Tibial nerve (tissue), 4 donors: ENCODE data around the gene FAM228A. TPM values are rescaled to one million over a fixed set of nuclear protein-coding genes. Genes with fewer than 3 reads are reported as not detected.

Experiments used
- DNase-seq, 2 donors: peaks; one replicate each; pipeline ENCODE4 v3.0.0-alpha.2; 2019; ENCODE audit warnings: low spot score in 2 of 2
- H3K27ac ChIP-seq, 4 donors: fragments of 200-600 bp; sonication (generic) in 3 of 4; one replicate each; pipeline ENCODE4 v1.5.1; 2017 to 2019; ENCODE audit warnings: mild to moderate bottlenecking in 1 of 4
- H3K27me3 ChIP-seq, 2 donors: fragments of 200-600 bp; sonication (generic) in 1 of 2; one replicate each; pipeline versions ENCODE4 v1.5.1 to v1.6.0; 2017 to 2019
- H3K36me3 ChIP-seq, 3 donors: fragments of 200-600 bp; sonication (generic); one replicate each; pipeline ENCODE4 v1.5.1; 2018 to 2019
- H3K4me1 ChIP-seq, 4 donors: fragments of 200-600 bp; sonication (generic) in 3 of 4; one replicate each; pipeline ENCODE4 v1.5.1; 2017 to 2019
- H3K4me3 ChIP-seq, 4 donors: fragments of 200-600 bp; sonication (generic) in 3 of 4; one replicate each; pipeline ENCODE4 v1.5.1; 2017 to 2019; ENCODE audit warnings: mild to moderate bottlenecking in 1 of 4, moderate library complexity in 1 of 4
- H3K9me3 ChIP-seq, 4 donors: fragments of 200-600 bp; sonication (generic) in 3 of 4; one replicate each; pipeline ENCODE4 v1.5.1; 2017 to 2019
- CTCF ChIP-seq, 5 experiments: fragments of 200-600 bp in 3 of 5; fragments of 450-650 bp in 2 of 5; sonication (generic) in 3 of 5; IDR thresholded peaks; one replicate each; pipeline ENCODE4 v1.5.1; 2016 to 2019; ENCODE audit warnings: antibody characterized with exemption in 5 of 5, mild to moderate bottlenecking in 3 of 5, moderate library complexity in 2 of 5
- EP300 ChIP-seq, 2 donors: sonication (generic); formaldehyde crosslinking; IDR thresholded peaks; one replicate each; pipeline ENCODE4 v1.6.1; 2017; ENCODE audit warnings: antibody characterized with exemption in 2 of 2, mild to moderate bottlenecking in 1 of 2
- POLR2A ChIP-seq, 2 donors: fragments of 450-650 bp; IDR thresholded peaks; one replicate each; pipeline ENCODE4 v1.6.1; 2017; ENCODE audit warnings: antibody characterized with exemption in 2 of 2, mild to moderate bottlenecking in 2 of 2, moderate library complexity in 2 of 2
- WGBS, 2 donors: methylation state at CpG; one replicate each; pipeline ENCODE4 v1.1.5; 2018; 5-methylcytosine and 5-hydroxymethylcytosine counted together
- total RNA-seq, 4 donors: library from RNA; depleted of rRNA; stranded (reverse); fragments of >200 nt; gene quantifications; one replicate each; pipeline ENCODE4 v1.1.0, GENCODE V29; 2016

FAM228A gene
- total RNA-seq, 4 donors from 2014 or later: 0.90 to 5.0 (median 3.3) TPM

DNA sequence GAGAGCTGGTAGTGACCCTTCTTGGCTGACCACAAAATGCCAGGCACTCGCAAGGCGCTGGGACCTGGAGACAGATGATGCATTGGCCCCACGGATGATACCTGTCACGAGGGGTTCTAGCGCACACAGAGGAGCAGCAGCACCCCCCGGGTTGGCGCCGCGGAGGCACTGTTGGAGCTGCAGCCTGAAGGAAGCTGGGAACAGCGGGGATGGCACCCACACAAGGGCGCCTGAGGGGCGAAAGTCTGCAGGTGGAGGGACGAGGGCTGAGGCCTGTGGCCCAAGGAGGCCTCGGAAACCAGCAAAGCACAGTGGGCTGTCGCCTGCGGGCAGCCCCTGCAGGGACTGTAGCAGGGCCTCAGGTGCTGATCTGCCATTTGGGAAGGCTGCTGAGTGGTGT lies 33.6 kb downstream of the FAM228A start:
- no peak for TF ChIP-seq POLR2A (IDR thresholded peaks at IDR 0.05)
- TF ChIP-seq EP300 (IDR thresholded peaks at IDR 0.05): no peak
- TF ChIP-seq CTCF (IDR thresholded peaks at IDR 0.05): no peak
- DNase-seq: no peak
- 96 to 97% methylated on average over 16 of the region's 16 CpGs for WGBS, 2 donors
- Histone ChIP-seq H3K27me3 (no peaks in the 10 kb centered on the region), H3K27ac (no peak overlapping the region), H3K36me3 (peaks cover 3 to 99% (median 35%) of the 10 kb centered on the region in 3 donors), H3K4me3 (no peak overlapping the region), H3K9me3 (no peaks in the 10 kb centered on the region), H3K4me1 (no peaks in the 10 kb centered on the region)

DNA sequence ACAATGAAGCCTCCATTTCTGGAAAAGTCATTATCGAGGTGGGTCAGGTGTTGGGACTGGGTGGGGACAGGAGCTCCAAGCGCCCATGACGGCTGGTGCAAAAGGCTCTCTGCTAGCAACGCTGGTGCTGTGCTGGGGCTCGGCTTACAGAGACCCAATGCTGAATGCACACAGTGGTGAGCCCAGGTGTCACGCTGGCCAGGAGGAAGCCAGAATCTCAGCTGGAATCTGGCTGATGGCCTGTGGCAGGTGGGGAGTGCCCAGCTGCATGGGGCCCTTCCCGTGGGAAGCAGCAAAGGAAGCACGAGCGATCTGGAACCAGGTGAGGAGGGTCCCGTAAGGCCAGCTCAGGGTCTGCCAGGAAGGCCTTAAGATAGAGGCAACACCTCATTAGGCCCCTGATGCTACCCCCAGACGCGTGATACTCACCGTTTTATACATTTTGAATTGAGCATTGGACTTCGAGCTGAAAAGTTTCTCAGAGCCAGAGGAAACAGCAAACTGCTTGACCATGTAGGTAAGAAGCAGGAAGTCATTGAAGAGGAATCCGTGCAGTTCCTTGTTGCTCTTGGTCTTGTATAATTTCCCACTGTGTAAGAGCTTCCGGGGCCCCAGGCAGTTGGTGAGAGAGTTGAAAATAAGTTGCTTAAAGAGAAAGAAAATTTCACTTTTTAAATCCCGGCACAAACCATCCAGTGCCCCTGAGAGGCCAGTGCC lies 34.7 kb downstream of the FAM228A start:
- Histone ChIP-seq H3K27me3 (no peaks in the 10 kb centered on the region), H3K27ac (no peak overlapping the region), H3K36me3 (peaks cover 3 to 97% (median 27%) of the 10 kb centered on the region in 3 donors), H3K4me1 (no peaks in the 10 kb centered on the region), H3K4me3 (no peak overlapping the region), H3K9me3 (no peaks in the 10 kb centered on the region)
- WGBS, 2 donors: 81 to 83% methylated on average over 17 of the region's 17 CpGs
- TF ChIP-seq EP300 (IDR thresholded peaks at IDR 0.05): no peak
- TF ChIP-seq POLR2A (IDR thresholded peaks at IDR 0.05): no peak
- TF ChIP-seq CTCF (IDR thresholded peaks at IDR 0.05): no peak
- DNase-seq: no peak

DNA sequence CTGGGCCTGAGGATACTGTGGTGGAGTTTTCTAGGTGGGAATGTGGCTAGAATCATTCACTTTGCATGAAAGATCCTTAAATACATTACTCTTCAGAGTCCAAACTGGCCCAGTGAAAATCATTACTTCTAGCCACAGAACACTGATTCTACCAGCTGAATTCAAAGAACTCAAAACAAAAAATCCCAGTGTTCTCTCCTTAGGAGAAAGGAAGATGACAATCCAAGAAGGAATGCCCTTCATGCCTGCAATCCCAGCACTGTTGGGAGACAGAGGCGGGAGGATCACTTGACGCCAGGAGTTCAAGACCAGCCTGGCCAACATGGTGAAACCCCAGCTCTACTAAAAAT lies 35.2 kb downstream of the FAM228A start:
- Histone ChIP-seq H3K27me3 (no peaks in the 10 kb centered on the region), H3K9me3 (no peaks in the 10 kb centered on the region), H3K27ac (no peak overlapping the region), H3K36me3 (peaks cover 3 to 96% (median 22%) of the 10 kb centered on the region in 3 donors), H3K4me3 (no peak overlapping the region), H3K4me1 (no peaks in the 10 kb centered on the region)
- no peak for TF ChIP-seq EP300 (IDR thresholded peaks at IDR 0.05)
- TF ChIP-seq POLR2A (IDR thresholded peaks at IDR 0.05): no peak
- TF ChIP-seq CTCF (IDR thresholded peaks at IDR 0.05): no peak
- no peak for DNase-seq
- 86 to 89% methylated on average over 2 of the region's 2 CpGs for WGBS, 2 donors

DNA sequence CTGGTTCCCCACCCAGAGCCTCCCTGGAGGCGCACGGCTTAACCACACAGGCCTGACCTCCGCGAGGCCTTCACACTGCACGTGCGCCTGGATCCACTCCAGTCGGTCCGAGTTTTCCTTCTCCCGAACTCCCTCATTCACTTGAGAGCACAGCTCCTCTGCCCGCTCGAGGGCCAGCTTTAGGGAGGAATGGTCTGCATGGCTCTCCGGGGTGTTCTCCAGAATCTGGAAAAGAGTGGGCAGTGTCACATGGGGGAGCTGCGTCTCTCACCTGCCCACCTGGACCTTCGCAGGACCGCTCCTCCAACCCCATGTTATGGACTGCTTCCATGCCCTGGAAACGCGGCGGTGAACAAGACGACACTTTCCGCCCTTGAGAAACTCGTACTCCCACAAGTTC lies 35.9 kb downstream of the FAM228A start:
- peaks cover 3 to 96% (median 21%) of the 10 kb centered on the region in 3 donors for H3K36me3 ChIP-seq
- H3K9me3 ChIP-seq: no peaks in the 10 kb centered on the region
- TF ChIP-seq CTCF (IDR thresholded peaks at IDR 0.05) (no peak), POLR2A (IDR thresholded peaks at IDR 0.05) (no peak), EP300 (IDR thresholded peaks at IDR 0.05) (no peak)
- no peaks in the 10 kb centered on the region for H3K4me1 ChIP-seq
- H3K27me3 ChIP-seq: no peaks in the 10 kb centered on the region
- H3K4me3 ChIP-seq: no peak overlapping the region
- DNase-seq: no peak
- no peak overlapping the region for H3K27ac ChIP-seq
- 79 to 95% methylated on average over 21 of the region's 21 CpGs for WGBS, 2 donors

GRCh38 chr2:24211408-24211807 lies 36.6 kb downstream of the FAM228A start:
- H3K27me3 ChIP-seq: no peaks in the 10 kb centered on the region
- WGBS, 2 donors: 46 to 53% methylated on average over 7 of the region's 7 CpGs
- no peak for TF ChIP-seq CTCF (IDR thresholded peaks at IDR 0.05)
- TF ChIP-seq POLR2A (IDR thresholded peaks at IDR 0.05): no peak
- no peak for TF ChIP-seq EP300 (IDR thresholded peaks at IDR 0.05)
- H3K4me3 ChIP-seq: no peak overlapping the region
- DNase-seq: no peak
- peaks cover 3 to 96% (median 21%) of the 10 kb centered on the region in 3 donors for H3K36me3 ChIP-seq
- H3K27ac ChIP-seq: no peak overlapping the region
- H3K9me3 ChIP-seq: no peaks in the 10 kb centered on the region
- H3K4me1 ChIP-seq: no peaks in the 10 kb centered on the region
